ENCODE measurements around the gene OTOS. TPM values are rescaled to one million over a fixed set of nuclear protein-coding genes. Genes with fewer than 3 reads are reported as not detected.

OTOS gene
- total RNA-seq, 1 experiment from 2014 or later: not detected

DNA sequence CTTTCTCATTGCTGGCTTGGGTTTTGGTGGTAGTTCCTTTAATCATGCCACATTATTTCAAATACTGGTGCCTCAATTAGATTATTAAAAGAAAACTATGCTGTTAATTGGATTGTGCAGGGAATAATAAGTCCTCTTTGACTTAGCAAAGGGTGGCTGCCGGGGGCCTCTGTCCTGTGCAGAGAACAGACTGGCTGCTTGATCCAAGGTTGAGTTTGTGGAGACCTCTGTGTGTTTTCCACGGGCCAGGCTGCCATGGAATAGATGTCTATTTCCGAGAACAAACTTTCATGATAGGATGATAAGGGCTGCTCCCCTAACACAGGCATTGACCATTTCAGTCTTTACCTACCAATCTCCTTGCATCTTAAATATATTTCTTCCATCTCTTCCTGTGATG, 30.4 kb upstream of the OTOS start:
- no peak overlapping the region for H3K27ac ChIP-seq (ENCODE audit: low read depth, low read length)
- no TSS peak for BruUV-seq (replicated peaks)
- H3K4me3 ChIP-seq (replicated peaks in 1 of 2; ENCODE audit: low read depth in 1 of 2, low read length in 2 of 2): no peak overlapping the region
- ChIA-PET POLR2A (no interaction called here), CTCF (no interaction called here), RAD21 (ENCODE audit: low non-redundant PET in 1 of 2, low total read pairs in 2 of 2, uncharacterized antibody in 2 of 2, unreplicated experiment in 2 of 2) (no interaction called here)
- no peaks in the 10 kb centered on the region for H3K9me3 ChIP-seq (ENCODE audit: control insufficient read depth in 1 of 2, insufficient read depth in 1 of 2, low read depth in 1 of 2, low read length in 2 of 2)
- DNase-seq (ENCODE audit: low read depth, low spot score) (no peak), ATAC-seq (no peak)
- no peaks in the 10 kb centered on the region for H3K9me2 ChIP-seq (ENCODE audit: insufficient read depth)
- H3K79me2 ChIP-seq (ENCODE audit: insufficient read depth, low read length): no peaks in the 10 kb centered on the region
- H3K36me3 ChIP-seq (ENCODE audit: control insufficient read depth in 1 of 2, insufficient read depth in 2 of 2, low read length in 2 of 2): no peaks in the 10 kb centered on the region
- H2AFZ ChIP-seq (ENCODE audit: low read depth, low read length, poor library complexity, severe bottlenecking): no peak overlapping the region
- intact Hi-C loops (cut with micrococcal nuclease): no loop called here
- H3K27me3 ChIP-seq (ENCODE audit: insufficient read depth, low read length): no peaks in the 10 kb centered on the region
- H3K4me2 ChIP-seq (ENCODE audit: low read length): no peak overlapping the region
- no peak overlapping the region for H3K9ac ChIP-seq (ENCODE audit: low read length)
- TF ChIP-seq TCF7L2 (IDR thresholded peaks at IDR 0.05; ENCODE audit: borderline replicate concordance, extremely low read depth, insufficient read depth, insufficient read length) (no peak), CBX3 (IDR thresholded peaks at IDR 0.05; ENCODE audit: low read depth) (no peak), SRF (IDR thresholded peaks at IDR 0.05; ENCODE audit: low read depth) (no peak), POLR2A (IDR thresholded peaks at IDR 0.05; ENCODE audit: borderline replicate concordance, extremely low read depth, insufficient read depth, insufficient read length) (no peak), EZH2 (IDR thresholded peaks at IDR 0.05) (no peak), SIN3A (IDR thresholded peaks at IDR 0.05; ENCODE audit: low read depth) (no peak), ELF1 (IDR thresholded peaks at IDR 0.05; ENCODE audit: borderline replicate concordance, low read depth) (no peak), FOSL1 (IDR thresholded peaks at IDR 0.05; ENCODE audit: low read depth) (no peak), ZNF274 (IDR thresholded peaks at IDR 0.05; ENCODE audit: low read depth, low read length) (no peak), ZFX (IDR thresholded peaks at IDR 0.05) (no peak)
- TF ChIP-seq, protein P1, sequence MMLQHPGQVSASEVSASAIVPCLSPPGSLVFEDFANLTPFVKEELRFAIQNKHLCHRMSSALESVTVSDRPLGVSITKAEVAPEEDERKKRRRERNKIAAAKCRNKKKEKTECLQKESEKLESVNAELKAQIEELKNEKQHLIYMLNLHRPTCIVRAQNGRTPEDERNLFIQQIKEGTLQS (IDR thresholded peaks at IDR 0.05): no peak
- TF ChIP-seq, protein P2, sequence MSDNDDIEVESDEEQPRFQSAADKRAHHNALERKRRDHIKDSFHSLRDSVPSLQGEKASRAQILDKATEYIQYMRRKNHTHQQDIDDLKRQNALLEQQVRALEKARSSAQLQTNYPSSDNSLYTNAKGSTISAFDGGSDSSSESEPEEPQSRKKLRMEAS (IDR thresholded peaks at IDR 0.05): no peak
- TF ChIP-seq, protein P3, sequence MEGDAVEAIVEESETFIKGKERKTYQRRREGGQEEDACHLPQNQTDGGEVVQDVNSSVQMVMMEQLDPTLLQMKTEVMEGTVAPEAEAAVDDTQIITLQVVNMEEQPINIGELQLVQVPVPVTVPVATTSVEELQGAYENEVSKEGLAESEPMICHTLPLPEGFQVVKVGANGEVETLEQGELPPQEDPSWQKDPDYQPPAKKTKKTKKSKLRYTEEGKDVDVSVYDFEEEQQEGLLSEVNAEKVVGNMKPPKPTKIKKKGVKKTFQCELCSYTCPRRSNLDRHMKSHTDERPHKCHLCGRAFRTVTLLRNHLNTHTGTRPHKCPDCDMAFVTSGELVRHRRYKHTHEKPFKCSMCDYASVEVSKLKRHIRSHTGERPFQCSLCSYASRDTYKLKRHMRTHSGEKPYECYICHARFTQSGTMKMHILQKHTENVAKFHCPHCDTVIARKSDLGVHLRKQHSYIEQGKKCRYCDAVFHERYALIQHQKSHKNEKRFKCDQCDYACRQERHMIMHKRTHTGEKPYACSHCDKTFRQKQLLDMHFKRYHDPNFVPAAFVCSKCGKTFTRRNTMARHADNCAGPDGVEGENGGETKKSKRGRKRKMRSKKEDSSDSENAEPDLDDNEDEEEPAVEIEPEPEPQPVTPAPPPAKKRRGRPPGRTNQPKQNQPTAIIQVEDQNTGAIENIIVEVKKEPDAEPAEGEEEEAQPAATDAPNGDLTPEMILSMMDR (IDR thresholded peaks at IDR 0.05 in 2 of 3, conservative IDR thresholded peaks at IDR 0.05 in 1 of 3; ENCODE audit: borderline replicate concordance in 1 of 3, insufficient read depth in 1 of 3, low read depth in 2 of 3, low read length in 2 of 3): no peak
- TF ChIP-seq, protein P4, sequence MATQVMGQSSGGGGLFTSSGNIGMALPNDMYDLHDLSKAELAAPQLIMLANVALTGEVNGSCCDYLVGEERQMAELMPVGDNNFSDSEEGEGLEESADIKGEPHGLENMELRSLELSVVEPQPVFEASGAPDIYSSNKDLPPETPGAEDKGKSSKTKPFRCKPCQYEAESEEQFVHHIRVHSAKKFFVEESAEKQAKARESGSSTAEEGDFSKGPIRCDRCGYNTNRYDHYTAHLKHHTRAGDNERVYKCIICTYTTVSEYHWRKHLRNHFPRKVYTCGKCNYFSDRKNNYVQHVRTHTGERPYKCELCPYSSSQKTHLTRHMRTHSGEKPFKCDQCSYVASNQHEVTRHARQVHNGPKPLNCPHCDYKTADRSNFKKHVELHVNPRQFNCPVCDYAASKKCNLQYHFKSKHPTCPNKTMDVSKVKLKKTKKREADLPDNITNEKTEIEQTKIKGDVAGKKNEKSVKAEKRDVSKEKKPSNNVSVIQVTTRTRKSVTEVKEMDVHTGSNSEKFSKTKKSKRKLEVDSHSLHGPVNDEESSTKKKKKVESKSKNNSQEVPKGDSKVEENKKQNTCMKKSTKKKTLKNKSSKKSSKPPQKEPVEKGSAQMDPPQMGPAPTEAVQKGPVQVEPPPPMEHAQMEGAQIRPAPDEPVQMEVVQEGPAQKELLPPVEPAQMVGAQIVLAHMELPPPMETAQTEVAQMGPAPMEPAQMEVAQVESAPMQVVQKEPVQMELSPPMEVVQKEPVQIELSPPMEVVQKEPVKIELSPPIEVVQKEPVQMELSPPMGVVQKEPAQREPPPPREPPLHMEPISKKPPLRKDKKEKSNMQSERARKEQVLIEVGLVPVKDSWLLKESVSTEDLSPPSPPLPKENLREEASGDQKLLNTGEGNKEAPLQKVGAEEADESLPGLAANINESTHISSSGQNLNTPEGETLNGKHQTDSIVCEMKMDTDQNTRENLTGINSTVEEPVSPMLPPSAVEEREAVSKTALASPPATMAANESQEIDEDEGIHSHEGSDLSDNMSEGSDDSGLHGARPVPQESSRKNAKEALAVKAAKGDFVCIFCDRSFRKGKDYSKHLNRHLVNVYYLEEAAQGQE (IDR thresholded peaks at IDR 0.05; ENCODE audit: low read depth): no peak
- no peaks in the 10 kb centered on the region for H3K4me1 ChIP-seq (ENCODE audit: control insufficient read depth in 1 of 2, insufficient read depth in 2 of 2, low read length in 2 of 2)
- H4K20me1 ChIP-seq (ENCODE audit: insufficient read depth): no peaks in the 10 kb centered on the region

Data from HCT116 (cell line).